Parathyroid adenoma (tissue), 2 donors: Measurements from ENCODE around the gene DPM2.
A peak's percentile ranks its signal among the peaks of the same experiment; 100 is the strongest.

Experiments
- H2AFZ ChIP-seq: fragments of 300-600 bp; sonication (generic); one replicate; pipeline ENCODE4 v1.7.0; 2017; ENCODE audit warnings: antibody characterized with exemption, mild to moderate bottlenecking
- H3K27ac ChIP-seq: fragments of 300-600 bp; sonication (generic); one replicate; pipeline ENCODE4 v1.7.0; 2017
- H3K27me3 ChIP-seq: fragments of 300-600 bp; sonication (generic); one replicate; pipeline ENCODE4 v1.7.0; 2017; ENCODE audit warnings: low read length; ENCODE audit not compliant: control insufficient read depth, insufficient read depth
- H3K36me3 ChIP-seq: fragments of 300-600 bp; sonication (generic); one replicate; pipeline ENCODE4 v1.7.0; 2017; ENCODE audit warnings: low read length; ENCODE audit not compliant: control insufficient read depth, insufficient read depth
- H3K4me1 ChIP-seq: fragments of 300-600 bp; sonication (generic); one replicate; pipeline ENCODE4 v1.7.0; 2017; ENCODE audit warnings: control low read depth
- H3K4me2 ChIP-seq: fragments of 300-600 bp; sonication (generic); one replicate; pipeline ENCODE4 v1.7.0; 2017; ENCODE audit warnings: low read length
- H3K4me3 ChIP-seq: fragments of 300-600 bp; sonication (generic); one replicate; pipeline ENCODE4 v1.7.0; 2017; ENCODE audit warnings: low read depth, low read length
- H3K79me2 ChIP-seq: fragments of 300-600 bp; sonication (generic); one replicate; pipeline ENCODE4 v1.7.0; 2017; ENCODE audit warnings: control low read depth
- H3K9ac ChIP-seq: fragments of 300-600 bp; sonication (generic); one replicate; pipeline ENCODE4 v1.7.0; 2017; ENCODE audit warnings: mild to moderate bottlenecking
- H3K9me3 ChIP-seq: fragments of 300-600 bp; sonication (generic); one replicate; pipeline ENCODE4 v1.7.0; 2017; ENCODE audit warnings: low read length; ENCODE audit not compliant: control insufficient read depth
- CTCF ChIP-seq: fragments of 300-600 bp; sonication (generic); IDR thresholded peaks from one replicate; pipeline ENCODE4 v1.7.0; 2017; ENCODE audit warnings: antibody characterized with exemption, mild to moderate bottlenecking
- donor health status: primary hyperparathyroidism.

DPM2 gene

GRCh38 chr9:127897193-127897692 lies 40.4 kb downstream of the DPM2 start:
- Histone ChIP-seq H3K9me3 (no peaks in the 10 kb centered on the region), H3K4me2 (no peak overlapping the region), H3K36me3 (no peaks in the 10 kb centered on the region), H3K4me1 (peaks cover 3% of the 10 kb centered on the region), H3K27me3 (no peaks in the 10 kb centered on the region), H3K9ac (no peak overlapping the region), H3K4me3 (peak overlapping the region; percentile 16), H3K27ac (peak overlapping the region; percentile 24), H2AFZ (no peak overlapping the region), H3K79me2 (no peaks in the 10 kb centered on the region)
- TF ChIP-seq CTCF = no peak

- no peak overlapping the region for H3K4me2 ChIP-seq
- no peak overlapping the region for H2AFZ ChIP-seq
- no peaks in the 10 kb centered on the region for H3K79me2 ChIP-seq
- H3K4me1 ChIP-seq = peaks cover 3% of the 10 kb centered on the region
- H3K9me3 ChIP-seq = no peaks in the 10 kb centered on the region
- no peaks in the 10 kb centered on the region for H3K36me3 ChIP-seq
- no peak overlapping the region for H3K9ac ChIP-seq
- no peak for TF ChIP-seq CTCF
- no peak overlapping the region for H3K4me3 ChIP-seq
- no peaks in the 10 kb centered on the region for H3K27me3 ChIP-seq
- no peak overlapping the region for H3K27ac ChIP-seq
Measured at GRCh38 chr9:127896395-127897192, 41.1 kb downstream of the DPM2 start.

GRCh38 chr9:127895811-127896210 lies 41.8 kb downstream of the DPM2 start:
- Histone ChIP-seq H3K4me2 (no peak overlapping the region), H3K9me3 (no peaks in the 10 kb centered on the region), H3K27me3 (no peaks in the 10 kb centered on the region), H3K4me3 (no peak overlapping the region), H3K9ac (no peak overlapping the region), H3K4me1 (peaks cover 3% of the 10 kb centered on the region), H3K36me3 (no peaks in the 10 kb centered on the region), H3K27ac (no peak overlapping the region), H3K79me2 (no peaks in the 10 kb centered on the region), H2AFZ (no peak overlapping the region)
- no peak for TF ChIP-seq CTCF

- no peak overlapping the region for H3K27ac ChIP-seq
- no peaks in the 10 kb centered on the region for H3K27me3 ChIP-seq
- no peak overlapping the region for H3K4me2 ChIP-seq
- H3K79me2 ChIP-seq = no peaks in the 10 kb centered on the region
- H3K4me1 ChIP-seq = no peaks in the 10 kb centered on the region
- no peak for TF ChIP-seq CTCF
- H3K36me3 ChIP-seq = no peaks in the 10 kb centered on the region
- no peaks in the 10 kb centered on the region for H3K9me3 ChIP-seq
- H3K9ac ChIP-seq = no peak overlapping the region
- H2AFZ ChIP-seq = no peak overlapping the region
- no peak overlapping the region for H3K4me3 ChIP-seq
Measured at GRCh38 chr9:127893392-127893791, 44.3 kb downstream of the DPM2 start.

GRCh38 chr9:127892831-127893230 lies 44.8 kb downstream of the DPM2 start:
- H3K36me3 ChIP-seq = no peaks in the 10 kb centered on the region
- no peaks in the 10 kb centered on the region for H3K4me1 ChIP-seq

More at GRCh38 chr9:127892831-127893230, 44.8 kb downstream of the DPM2 start:
- Histone ChIP-seq H2AFZ (no peak overlapping the region), H3K9me3 (no peaks in the 10 kb centered on the region), H3K9ac (no peak overlapping the region), H3K27ac (no peak overlapping the region), H3K79me2 (no peaks in the 10 kb centered on the region), H3K4me3 (no peak overlapping the region), H3K4me2 (no peak overlapping the region), H3K27me3 (no peaks in the 10 kb centered on the region)
- TF ChIP-seq CTCF = no peak
